ENCODE results near the gene KIF6. TPM values are rescaled to one million over a fixed set of nuclear protein-coding genes. Genes with fewer than 3 reads are reported as not detected.

The KIF6 gene
- total and polyA plus RNA-seq, 2 of the 8 experiments (the other 6 are each of a cell fraction or from before 2014, with no cell fraction given) = 0.53 to 0.65 TPM

DNA sequence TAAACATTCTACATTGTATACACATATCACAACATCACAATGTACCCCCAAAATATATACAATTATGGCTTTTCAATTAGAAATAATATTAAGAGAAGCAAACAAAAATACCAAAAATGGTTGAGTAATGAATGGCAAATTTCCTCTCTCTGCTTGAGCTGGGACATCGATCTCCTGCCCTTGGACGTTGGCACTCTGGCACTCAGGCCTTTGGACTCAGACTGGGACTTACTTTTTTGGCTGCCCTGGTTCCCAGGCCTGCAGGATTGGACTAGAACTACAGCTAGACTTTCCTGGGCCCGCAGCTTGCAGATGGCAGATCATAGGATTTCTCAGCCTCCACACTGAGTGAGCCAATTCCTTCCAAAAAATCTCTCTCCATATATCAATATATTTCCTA is 349.8 kb downstream of the KIF6 start:
- Histone ChIP-seq H3K27ac (ENCODE audit: low read depth, low read length) (no peak overlapping the region), H3K23me2 (ENCODE audit: low read depth, low read length) (peaks cover 5% of the 10 kb centered on the region), H3K4me3 (ENCODE audit: extremely low read depth in 1 of 4, insufficient read depth in 2 of 4, low read depth in 3 of 4, low read length in 4 of 4) (no peak overlapping the region), H3K23ac (ENCODE audit: insufficient read length) (no peak overlapping the region), H2BK12ac (ENCODE audit: low read depth, low read length) (no peak overlapping the region), H3K56ac (replicated peaks; ENCODE audit: insufficient read length, low read depth, low read length) (no peak overlapping the region), H3K9me3 (ENCODE audit: insufficient read depth in 2 of 2, low read depth in 1 of 2, low read length in 1 of 2) (peaks cover 0 to 3% of the 10 kb centered on the region in 2 experiments; a peak in 1 of 4 replicates), H3K36me3 (ENCODE audit: control insufficient read depth in 2 of 4, insufficient read depth in 4 of 4, low read length in 3 of 4) (no peaks in the 10 kb centered on the region), H4K91ac (replicated peaks; ENCODE audit: insufficient read length, low read length) (no peak overlapping the region), H4K5ac (ENCODE audit: insufficient read length, low read depth, low read length) (no peak overlapping the region), H3K27me3 (replicated peaks in 1 of 4; ENCODE audit: control insufficient read depth in 3 of 4, extremely low read depth in 1 of 4, insufficient read depth in 3 of 4, low read length in 3 of 4) (no peaks in the 10 kb centered on the region; a peak in 1 of 7 replicates), H2AK5ac (ENCODE audit: low read depth, low read length) (no peak overlapping the region), H2AFZ (ENCODE audit: low read length) (no peak overlapping the region), H4K20me1 (replicated peaks in 1 of 2; ENCODE audit: control insufficient read depth in 1 of 2, insufficient read depth in 2 of 2, low read length in 2 of 2) (peaks cover 0 to 3% of the 10 kb centered on the region in 2 experiments), H2BK20ac (ENCODE audit: low read length) (no peak overlapping the region), H2BK5ac (ENCODE audit: low read depth, low read length) (no peak overlapping the region), H3K14ac (ENCODE audit: insufficient read length) (no peak overlapping the region), H3K79me1 (ENCODE audit: low read depth, low read length) (no peaks in the 10 kb centered on the region), H2BK15ac (ENCODE audit: low read length) (no peak overlapping the region), H3K79me2 (ENCODE audit: control insufficient read depth in 1 of 2, insufficient read depth in 2 of 2, low read length in 2 of 2) (no peaks in the 10 kb centered on the region; a peak in 1 of 4 replicates), H3K4ac (replicated peaks; ENCODE audit: insufficient read length, low read depth, low read length) (no peak overlapping the region), H2BK120ac (replicated peaks; ENCODE audit: low read depth, low read length) (no peak overlapping the region), H3K9ac (replicated peaks in 1 of 4; ENCODE audit: extremely low read depth in 1 of 4, low read depth in 3 of 4, low read length in 3 of 4) (no peak overlapping the region), H3K4me2 (ENCODE audit: insufficient read depth in 1 of 2, low read depth in 2 of 2, low read length in 2 of 2) (no peak overlapping the region), H4K8ac (ENCODE audit: extremely low read depth, insufficient read depth, low read length) (no peak overlapping the region), H3K18ac (ENCODE audit: extremely low read depth, low read length) (no peak overlapping the region), H3K4me1 (replicated peaks in 1 of 4; ENCODE audit: control insufficient read depth in 3 of 4, insufficient read depth in 4 of 4, low read length in 3 of 4) (peaks cover 0 to 3% (median under 1%) of the 10 kb centered on the region in 4 experiments; a peak in 2 of 7 replicates)
- ChIA-PET CTCF (ENCODE audit: partially characterized antibody) (interaction anchor here (0.6 to 5.1 kb wide), 9 partner anchors 11 to 1207 kb away, joined by 3 to 58 read pairs (median 4); no protein-coding TSS in a partner anchor), POLR2A (ENCODE audit: partially characterized antibody) (no interaction called here)
- DNase-seq (ENCODE audit: low read depth in 1 of 2, low spot score in 2 of 2) (no peak), FAIRE-seq (no peak)
- WGBS, 2 experiments (ENCODE audit: extremely low coverage in 1 of 2, insufficient coverage in 1 of 2, insufficient read length in 1 of 2, insufficient replicate concordance in 2 of 2, low coverage in 1 of 2, low lambda C conversion rate in 2 of 2, missing lambda C conversion rate in 1 of 2) = 93% methylated on average over 3 of the region's 3 CpGs; no CpG with 5 or more reads in 1 of the 2 experiments
- TF ChIP-seq CREB1 (IDR thresholded peaks at IDR 0.05) (no peak), SIN3A (conservative IDR thresholded peaks at IDR 0.05 in 1 of 2, IDR thresholded peaks at IDR 0.05 in 1 of 2; ENCODE audit: low read depth in 1 of 2, low read length in 2 of 2) (no peak), CHD1 (IDR thresholded peaks at IDR 0.05; ENCODE audit: low read depth, low read length) (no peak), GTF2F1 (IDR thresholded peaks at IDR 0.05; ENCODE audit: borderline replicate concordance, low read depth, low read length) (no peak), EZH2 (IDR thresholded peaks at IDR 0.05; ENCODE audit: low read depth, low read length, severe bottlenecking) (no peak), HDAC6 (IDR thresholded peaks at IDR 0.05; ENCODE audit: low read depth, low read length) (no peak), SUZ12 (IDR thresholded peaks at IDR 0.05; ENCODE audit: low read length) (no peak), SP4 (IDR thresholded peaks at IDR 0.05; ENCODE audit: low read length) (no peak), TAF1 (IDR thresholded peaks at IDR 0.05; ENCODE audit: low read depth, low read length) (no peak), PHF8 (conservative IDR thresholded peaks at IDR 0.05; ENCODE audit: low read depth, low read length) (no peak), FOSL1 (IDR thresholded peaks at IDR 0.05; ENCODE audit: insufficient read depth, low read depth, low read length) (no peak), KDM1A (IDR thresholded peaks at IDR 0.05; ENCODE audit: borderline replicate concordance, low read length) (no peak), EGR1 (IDR thresholded peaks at IDR 0.05; ENCODE audit: borderline replicate concordance, low read depth, low read length) (no peak), CBX8 (IDR thresholded peaks at IDR 0.05; ENCODE audit: borderline replicate concordance, low read depth, low read length) (no peak), CEBPB (IDR thresholded peaks at IDR 0.05; ENCODE audit: low read depth, low read length) (no peak), TBP (IDR thresholded peaks at IDR 0.05; ENCODE audit: low read depth, low read length) (no peak)

All from H1 (cell line).